GM12801 (cell line): ENCODE measurements around the gene RAB11FIP5.

Experiments
- TF ChIP-seq, protein P1 (sequence below): IDR thresholded peaks from one replicate; pipeline ENCODE4 v1.5.1; 2011; ENCODE audit warnings: control low read depth; ENCODE audit not compliant: insufficient read length; ENCODE audit errors: extremely low read depth

The RAB11FIP5 gene

DNA sequence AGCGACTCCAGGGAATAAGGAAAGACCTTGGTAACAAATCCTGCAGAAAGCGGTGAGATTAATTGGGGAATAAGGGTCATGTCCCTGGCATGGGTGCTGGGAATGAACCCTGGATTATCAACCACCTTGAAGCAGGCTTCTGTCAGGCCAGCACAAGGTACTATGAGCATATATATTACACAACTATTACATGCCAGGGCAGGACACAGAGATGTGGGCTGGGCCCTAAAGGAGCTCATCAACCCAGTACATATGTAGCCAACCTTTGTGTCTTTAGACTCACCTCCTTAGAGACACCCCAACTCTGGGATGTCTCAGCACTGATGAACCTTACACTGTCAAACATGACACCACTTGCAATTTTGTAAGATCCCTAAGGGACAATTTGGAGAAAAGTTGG is 44.6 kb downstream of the RAB11FIP5 start:
- TF ChIP-seq, protein P1, sequence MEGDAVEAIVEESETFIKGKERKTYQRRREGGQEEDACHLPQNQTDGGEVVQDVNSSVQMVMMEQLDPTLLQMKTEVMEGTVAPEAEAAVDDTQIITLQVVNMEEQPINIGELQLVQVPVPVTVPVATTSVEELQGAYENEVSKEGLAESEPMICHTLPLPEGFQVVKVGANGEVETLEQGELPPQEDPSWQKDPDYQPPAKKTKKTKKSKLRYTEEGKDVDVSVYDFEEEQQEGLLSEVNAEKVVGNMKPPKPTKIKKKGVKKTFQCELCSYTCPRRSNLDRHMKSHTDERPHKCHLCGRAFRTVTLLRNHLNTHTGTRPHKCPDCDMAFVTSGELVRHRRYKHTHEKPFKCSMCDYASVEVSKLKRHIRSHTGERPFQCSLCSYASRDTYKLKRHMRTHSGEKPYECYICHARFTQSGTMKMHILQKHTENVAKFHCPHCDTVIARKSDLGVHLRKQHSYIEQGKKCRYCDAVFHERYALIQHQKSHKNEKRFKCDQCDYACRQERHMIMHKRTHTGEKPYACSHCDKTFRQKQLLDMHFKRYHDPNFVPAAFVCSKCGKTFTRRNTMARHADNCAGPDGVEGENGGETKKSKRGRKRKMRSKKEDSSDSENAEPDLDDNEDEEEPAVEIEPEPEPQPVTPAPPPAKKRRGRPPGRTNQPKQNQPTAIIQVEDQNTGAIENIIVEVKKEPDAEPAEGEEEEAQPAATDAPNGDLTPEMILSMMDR = no peak

DNA sequence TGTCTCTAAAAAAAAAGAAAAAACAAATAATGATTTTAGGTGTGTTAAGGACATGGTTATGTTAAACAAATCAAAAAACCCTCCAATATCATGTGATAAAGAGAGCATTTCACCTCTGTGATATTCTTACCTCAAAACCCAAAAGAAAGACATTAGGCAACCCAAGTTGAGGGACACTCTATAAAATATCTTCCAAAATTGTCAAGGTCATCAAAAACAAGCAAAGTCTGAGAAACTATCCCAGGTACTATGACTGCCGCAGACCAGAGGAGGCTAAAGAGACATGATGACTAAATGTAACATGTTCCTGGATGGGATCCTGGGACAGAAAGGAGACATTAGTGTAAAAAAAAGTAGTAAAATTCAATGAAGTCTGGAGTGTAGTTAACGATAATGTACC is 45.7 kb downstream of the RAB11FIP5 start:
- TF ChIP-seq, protein P1 = no peak

DNA sequence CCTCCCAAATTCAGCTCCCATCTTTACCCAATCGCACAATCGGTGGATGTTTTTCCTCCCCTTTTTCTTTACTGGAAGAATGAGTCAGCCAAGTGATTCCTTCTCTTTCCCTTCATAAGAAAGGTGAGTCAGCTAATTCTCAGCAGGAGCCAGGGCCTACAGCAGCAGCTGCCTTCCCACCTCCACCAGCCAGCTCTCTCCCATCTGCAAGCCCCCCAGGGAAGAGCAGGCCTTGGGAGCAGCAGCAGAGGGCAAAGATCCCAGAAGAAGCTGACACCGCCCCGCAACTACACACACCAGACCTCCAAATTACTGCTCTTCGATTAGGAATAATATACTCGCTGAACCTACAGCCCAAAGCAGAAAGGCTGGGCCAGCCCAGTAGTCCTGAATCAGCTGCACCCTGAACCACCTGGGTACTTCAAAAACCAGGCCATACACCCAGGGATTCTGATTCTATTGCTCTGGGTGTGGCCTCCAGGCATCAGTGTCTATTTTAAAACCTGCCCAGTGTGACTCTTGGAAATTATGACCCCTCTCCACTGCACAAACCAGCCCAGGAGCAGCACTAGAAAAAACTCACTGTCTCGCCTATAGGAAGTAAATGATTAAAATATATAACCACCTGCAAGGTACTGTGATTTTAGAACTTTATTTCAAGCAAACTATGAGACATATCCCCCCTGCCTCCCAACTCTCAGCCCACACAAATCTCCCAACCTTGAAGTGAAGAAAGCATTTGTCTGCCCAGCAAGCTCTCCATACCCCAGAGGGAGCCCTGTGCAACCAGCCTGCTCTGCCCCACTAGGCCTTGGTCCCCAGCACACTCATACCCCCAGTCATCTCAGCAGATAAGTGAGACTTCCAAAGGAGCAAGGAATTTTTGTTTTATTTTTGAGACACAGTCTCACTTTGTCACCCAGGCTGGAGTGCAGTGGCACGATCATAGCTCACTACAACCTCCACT is 48.6 kb downstream of the RAB11FIP5 start:
- TF ChIP-seq, protein P1 = no peak

DNA sequence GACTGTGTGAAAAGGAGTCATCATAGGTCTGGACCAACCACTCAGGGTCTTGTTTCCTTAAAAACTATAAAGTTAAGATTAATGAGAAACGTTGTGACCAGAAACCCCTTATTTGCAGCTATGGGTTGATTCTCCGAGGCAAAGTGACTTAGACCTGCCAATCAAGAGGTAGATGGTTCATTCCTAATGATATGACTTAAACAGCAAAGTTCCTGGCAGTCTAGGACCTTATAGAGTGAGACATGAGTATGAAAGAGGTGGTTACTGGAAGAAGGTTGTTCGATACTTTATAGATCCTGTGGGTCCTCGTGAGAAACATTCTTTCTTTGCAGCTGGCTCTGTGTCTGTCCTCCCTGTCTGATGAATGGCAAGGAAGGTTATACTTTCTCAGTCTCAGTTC is 49.3 kb downstream of the RAB11FIP5 start:
- TF ChIP-seq, protein P1 = no peak

DNA sequence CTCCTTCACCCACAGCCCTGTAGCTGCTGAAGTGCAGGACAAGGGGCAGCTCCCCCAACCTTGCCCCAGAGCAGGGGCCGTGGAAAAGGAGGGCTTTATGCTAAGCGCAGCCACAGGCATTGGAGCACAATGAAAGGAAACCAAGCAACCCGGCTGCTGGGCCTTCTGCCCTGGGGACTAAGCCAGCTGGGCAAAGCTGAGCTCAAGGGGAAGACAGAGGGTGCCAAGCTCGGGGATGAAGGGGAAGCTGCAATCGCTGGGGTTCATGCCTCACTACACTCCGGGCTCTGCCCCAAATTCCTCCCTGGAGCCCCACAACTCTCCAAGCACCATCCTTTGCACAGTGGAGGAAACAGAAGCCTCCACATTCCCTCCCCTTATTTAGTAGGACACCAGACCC is 53.6 kb downstream of the RAB11FIP5 start:
- TF ChIP-seq, protein P1 = no peak

DNA sequence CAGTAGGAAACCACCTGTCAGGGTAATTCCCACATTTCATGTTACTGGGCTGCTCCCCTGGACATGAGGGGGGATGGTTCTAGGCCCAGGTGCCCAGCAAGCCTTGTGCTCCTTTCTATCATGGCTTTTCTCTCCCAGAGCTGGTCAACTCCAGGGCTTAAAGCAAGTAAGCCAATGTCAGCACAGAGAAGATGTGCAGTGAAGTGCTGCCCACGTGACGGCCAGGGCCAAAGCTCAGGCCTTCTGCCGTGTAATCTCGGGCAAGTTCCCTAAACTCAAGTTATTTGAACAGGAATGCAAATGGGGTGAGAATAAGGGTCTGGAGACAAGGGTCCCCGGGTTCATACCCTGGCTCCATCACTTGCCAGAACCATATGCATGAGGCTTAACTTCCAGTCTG is 57.8 kb downstream of the RAB11FIP5 start:
- TF ChIP-seq, protein P1 = no peak

DNA sequence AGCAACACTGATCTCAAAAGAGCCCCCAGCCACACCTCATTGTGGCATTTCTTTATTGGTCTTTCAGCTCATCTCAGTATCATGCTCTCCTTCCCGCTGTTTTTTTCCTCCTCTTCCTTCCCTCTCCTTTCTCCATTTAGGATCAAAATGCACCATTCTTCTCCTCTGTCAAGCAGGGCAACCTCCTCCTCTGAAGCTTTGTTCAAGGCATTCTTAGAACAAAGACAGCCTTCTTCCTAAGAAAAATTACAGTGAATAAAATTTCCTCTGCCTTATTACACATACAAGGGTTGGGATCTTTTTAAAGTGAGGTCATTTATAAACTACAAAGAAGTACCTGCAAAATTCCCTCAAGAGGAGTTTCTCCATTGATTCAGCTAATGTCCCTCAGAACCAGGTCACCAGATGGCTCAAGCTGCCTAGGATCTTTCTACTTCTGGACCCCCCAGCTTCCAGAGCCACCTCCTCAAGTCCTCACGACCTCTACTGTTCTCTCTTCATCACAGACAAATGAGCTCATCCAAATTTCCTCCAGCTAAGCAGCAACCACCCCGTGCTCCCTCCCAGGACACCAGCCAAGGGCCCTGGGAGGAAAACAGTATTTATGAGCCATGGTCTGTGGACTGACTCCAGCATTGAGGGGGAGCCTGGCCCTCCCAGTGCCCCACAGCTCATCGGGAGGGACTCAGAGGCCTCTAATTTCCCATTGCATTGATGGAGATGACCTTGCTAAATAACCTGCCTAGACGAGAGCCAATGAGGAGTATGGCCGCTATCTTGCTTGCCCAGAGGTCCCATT is 59.2 kb downstream of the RAB11FIP5 start:
- TF ChIP-seq, protein P1 = no peak
